Stimulated activated naive B cell treated with anti-CD40 and anti-IgM and Interleukin-4, amounts not matched to agents 10 μg/mL and 1 μg/mL and 100 μg/mL, for 72 hours (primary cell): ENCODE measurements around the gene ASCL5.

Source experiments
- ATAC-seq, 2 donors: fragments of 150-1000 bp; cut with Tn5 transposase; replicated peaks; 2 replicates each; pipeline ENCODE4 v1.10.0; 2021; ENCODE audit warnings: moderate library complexity in 1 of 2
- DNase-seq: peaks from one replicate; pipeline ENCODE4 v3.0.0; 2021
- H3K27ac Mint-ChIP-seq: one replicate; pipeline ENCODE4 v1.8.0; 2022; ENCODE audit warnings: mild to moderate bottlenecking, mixed read lengths
- H3K27me3 Mint-ChIP-seq, 2 donors: one replicate each; pipeline ENCODE4 v1.8.0; 2022; ENCODE audit warnings: mixed read lengths in 2 of 2
- H3K36me3 Mint-ChIP-seq, 2 donors: one replicate each; pipeline ENCODE4 v1.8.0; 2022; ENCODE audit warnings: mixed read lengths in 2 of 2, mild to moderate bottlenecking in 1 of 2
- H3K4me1 Mint-ChIP-seq, 2 donors: one replicate each; pipeline ENCODE4 v1.8.0; 2022; ENCODE audit warnings: mixed read lengths in 2 of 2, mild to moderate bottlenecking in 1 of 2
- H3K4me3 Mint-ChIP-seq, 2 donors: one replicate each; pipeline ENCODE4 v1.8.0; 2022; ENCODE audit warnings: mild to moderate bottlenecking in 2 of 2, mixed read lengths in 2 of 2, moderate library complexity in 1 of 2
- H3K9me3 Mint-ChIP-seq, 2 donors: one replicate each; pipeline ENCODE4 v1.8.0; 2022; ENCODE audit warnings: mixed read lengths in 2 of 2, mild to moderate bottlenecking in 1 of 2

ASCL5 gene

GRCh38 chr1:201100169-201100930 is 26.6 kb downstream of the ASCL5 start:
- Mint-ChIP-seq H3K27ac (no peak overlapping the region), H3K4me3 (no peak overlapping the region), H3K9me3 (no peaks in the 10 kb centered on the region), H3K27me3 (peaks cover 4 to 6% of the 10 kb centered on the region in 2 donors), H3K4me1 (peaks cover 3 to 7% of the 10 kb centered on the region in 2 donors), H3K36me3 (no peaks in the 10 kb centered on the region)
- DNase-seq = no peak
- ATAC-seq = no peak

- no peaks in the 10 kb centered on the region for H3K9me3 Mint-ChIP-seq
- H3K36me3 Mint-ChIP-seq = no peaks in the 10 kb centered on the region
- H3K27me3 Mint-ChIP-seq = peaks cover 4 to 6% of the 10 kb centered on the region in 2 donors
- H3K27ac Mint-ChIP-seq = no peak overlapping the region
- peaks cover 3 to 7% of the 10 kb centered on the region in 2 donors for H3K4me1 Mint-ChIP-seq
- ATAC-seq (no peak), DNase-seq (no peak)
- no peak overlapping the region for H3K4me3 Mint-ChIP-seq
These were observed 27.8 kb downstream of the ASCL5 start for GRCh38 chr1:201098992-201099677.

- DNase-seq (no peak), ATAC-seq (no peak)
- peaks cover 4 to 6% of the 10 kb centered on the region in 2 donors for H3K27me3 Mint-ChIP-seq
- peaks cover 3 to 7% of the 10 kb centered on the region in 2 donors for H3K4me1 Mint-ChIP-seq
- H3K27ac Mint-ChIP-seq = no peak overlapping the region
- no peak overlapping the region for H3K4me3 Mint-ChIP-seq
- H3K9me3 Mint-ChIP-seq = no peaks in the 10 kb centered on the region
- H3K36me3 Mint-ChIP-seq = no peaks in the 10 kb centered on the region
These were observed 29.8 kb downstream of the ASCL5 start for GRCh38 chr1:201096977-201097856.

- Mint-ChIP-seq H3K27me3 (peaks cover 4 to 15% of the 10 kb centered on the region in 2 donors), H3K4me1 (peaks cover 3 to 7% of the 10 kb centered on the region in 2 donors), H3K27ac (no peak overlapping the region), H3K36me3 (no peaks in the 10 kb centered on the region), H3K9me3 (no peaks in the 10 kb centered on the region), H3K4me3 (no peak overlapping the region)
- DNase-seq (peak; percentile 15), ATAC-seq (peak; percentile 89 to 94)
These were observed 30.9 kb downstream of the ASCL5 start for GRCh38 chr1:201096041-201096461.

- H3K36me3 Mint-ChIP-seq = no peaks in the 10 kb centered on the region
- H3K4me3 Mint-ChIP-seq = no peak overlapping the region
- peaks cover 4 to 15% of the 10 kb centered on the region in 2 donors for H3K27me3 Mint-ChIP-seq
- ATAC-seq = no peak
- H3K4me1 Mint-ChIP-seq = peaks cover 3 to 7% of the 10 kb centered on the region in 2 donors
- no peaks in the 10 kb centered on the region for H3K9me3 Mint-ChIP-seq
- no peak for DNase-seq
- H3K27ac Mint-ChIP-seq = no peak overlapping the region
These were observed 31.4 kb downstream of the ASCL5 start for GRCh38 chr1:201095581-201095980.

GRCh38 chr1:201094832-201095231 is 32.2 kb downstream of the ASCL5 start:
- Mint-ChIP-seq H3K4me3 (no peak overlapping the region), H3K27ac (no peak overlapping the region), H3K9me3 (no peaks in the 10 kb centered on the region), H3K36me3 (no peaks in the 10 kb centered on the region), H3K4me1 (peaks cover 3 to 7% of the 10 kb centered on the region in 2 donors), H3K27me3 (peaks cover 4 to 15% of the 10 kb centered on the region in 2 donors)
- DNase-seq = no peak
- no peak for ATAC-seq

GRCh38 chr1:201093962-201094361 is 33.0 kb downstream of the ASCL5 start:
- H3K4me1 Mint-ChIP-seq = peaks cover 3 to 7% of the 10 kb centered on the region in 2 donors
- no peak overlapping the region for H3K4me3 Mint-ChIP-seq
- H3K9me3 Mint-ChIP-seq = no peaks in the 10 kb centered on the region
- DNase-seq (no peak), ATAC-seq (no peak)
- peaks cover 4 to 22% of the 10 kb centered on the region in 2 donors for H3K27me3 Mint-ChIP-seq
- no peak overlapping the region for H3K27ac Mint-ChIP-seq
- H3K36me3 Mint-ChIP-seq = no peaks in the 10 kb centered on the region

- no peak overlapping the region for H3K27ac Mint-ChIP-seq
- H3K36me3 Mint-ChIP-seq = no peaks in the 10 kb centered on the region
- peaks cover 3 to 7% of the 10 kb centered on the region in 2 donors for H3K4me1 Mint-ChIP-seq
- H3K27me3 Mint-ChIP-seq = peaks cover 4 to 22% of the 10 kb centered on the region in 2 donors
- no peak for DNase-seq
- H3K4me3 Mint-ChIP-seq = no peak overlapping the region
- ATAC-seq = no peak
- no peaks in the 10 kb centered on the region for H3K9me3 Mint-ChIP-seq
These were observed 33.4 kb downstream of the ASCL5 start for GRCh38 chr1:201093561-201093960.

- Mint-ChIP-seq H3K27me3 (peaks cover 9 to 28% of the 10 kb centered on the region in 2 donors), H3K9me3 (no peaks in the 10 kb centered on the region), H3K36me3 (no peaks in the 10 kb centered on the region), H3K27ac (no peak overlapping the region), H3K4me3 (no peak overlapping the region), H3K4me1 (peaks cover 3 to 7% of the 10 kb centered on the region in 2 donors)
- no peak for DNase-seq
- no peak for ATAC-seq
These were observed 34.2 kb downstream of the ASCL5 start for GRCh38 chr1:201092738-201093137.

GRCh38 chr1:201091256-201091655 is 35.7 kb downstream of the ASCL5 start:
- H3K4me3 Mint-ChIP-seq = no peak overlapping the region
- H3K27ac Mint-ChIP-seq = no peak overlapping the region
- peaks cover 8 to 27% of the 10 kb centered on the region in 2 donors for H3K27me3 Mint-ChIP-seq
- DNase-seq (no peak), ATAC-seq (no peak)
- H3K9me3 Mint-ChIP-seq = no peaks in the 10 kb centered on the region
- H3K36me3 Mint-ChIP-seq = no peaks in the 10 kb centered on the region
- H3K4me1 Mint-ChIP-seq = peaks cover 3 to 7% of the 10 kb centered on the region in 2 donors

- Mint-ChIP-seq H3K27me3 (peaks cover 8 to 27% of the 10 kb centered on the region in 2 donors), H3K27ac (no peak overlapping the region), H3K4me1 (peaks cover under 1% of the 10 kb centered on the region in 2 donors), H3K36me3 (no peaks in the 10 kb centered on the region), H3K9me3 (no peaks in the 10 kb centered on the region), H3K4me3 (no peak overlapping the region)
- DNase-seq (no peak), ATAC-seq (no peak)
These were observed 36.4 kb downstream of the ASCL5 start for GRCh38 chr1:201090541-201090940.

GRCh38 chr1:201089596-201089995 is 37.4 kb downstream of the ASCL5 start:
- no peak for ATAC-seq
- H3K4me1 Mint-ChIP-seq = no peaks in the 10 kb centered on the region
- H3K27me3 Mint-ChIP-seq = peaks cover 8 to 34% of the 10 kb centered on the region in 2 donors
- H3K27ac Mint-ChIP-seq = no peak overlapping the region
- H3K4me3 Mint-ChIP-seq = no peak overlapping the region
- H3K9me3 Mint-ChIP-seq = no peaks in the 10 kb centered on the region
- DNase-seq = no peak
- no peaks in the 10 kb centered on the region for H3K36me3 Mint-ChIP-seq

- H3K4me1 Mint-ChIP-seq = no peaks in the 10 kb centered on the region
- H3K27ac Mint-ChIP-seq = no peak overlapping the region
- H3K27me3 Mint-ChIP-seq = peaks cover 12 to 36% of the 10 kb centered on the region in 2 donors
- no peak overlapping the region for H3K4me3 Mint-ChIP-seq
- H3K36me3 Mint-ChIP-seq = no peaks in the 10 kb centered on the region
- no peaks in the 10 kb centered on the region for H3K9me3 Mint-ChIP-seq
- no peak for ATAC-seq
- DNase-seq = no peak
These were observed 38.0 kb downstream of the ASCL5 start for GRCh38 chr1:201088901-201089525.

GRCh38 chr1:201088395-201088794 is 38.6 kb downstream of the ASCL5 start:
- no peak for DNase-seq
- ATAC-seq = no peak
- Mint-ChIP-seq H3K27me3 (peaks cover 12 to 36% of the 10 kb centered on the region in 2 donors), H3K4me1 (no peaks in the 10 kb centered on the region), H3K4me3 (no peak overlapping the region), H3K9me3 (no peaks in the 10 kb centered on the region), H3K36me3 (no peaks in the 10 kb centered on the region), H3K27ac (no peak overlapping the region)
